GM12878 (cell line): ENCODE measurements around the gene FABP6.

Experiments
- CREB1 ChIP-seq: IDR thresholded peaks from 2 replicates; pipeline ENCODE4 v1.6.1; 2012; ENCODE audit warnings: low read depth, mild to moderate bottlenecking, inconsistent platforms
- GABPA ChIP-seq: IDR thresholded peaks from 2 replicates; pipeline ENCODE4 v1.6.1; 2014; ENCODE audit warnings: antibody characterized with exemption, low read depth, mild to moderate bottlenecking, inconsistent platforms
- KDM1A ChIP-seq: fragments of 200-600 bp; sonication (generic); IDR thresholded peaks from 2 replicates; pipeline ENCODE4 v1.6.1; 2016; ENCODE audit warnings: borderline replicate concordance
- NR2C2 ChIP-seq: IDR thresholded peaks from 2 replicates; pipeline ENCODE4 v1.6.1; 2011; ENCODE audit warnings: borderline replicate concordance, low read depth; ENCODE audit not compliant: control insufficient read depth, insufficient read length
- POLR2A ChIP-seq: IDR thresholded peaks from 2 replicates; pipeline ENCODE4 v1.6.1; 2011; ENCODE audit warnings: low read depth, mild to moderate bottlenecking, low read length
- TAF1 ChIP-seq: IDR thresholded peaks from 2 replicates; pipeline ENCODE4 v1.6.1; 2011; ENCODE audit warnings: mild to moderate bottlenecking, low read depth, low read length, borderline replicate concordance
- TF ChIP-seq, protein P1 (sequence below), 3 experiments: IDR thresholded peaks in 2 of 3; conservative IDR thresholded peaks in 1 of 3; 2 replicates each; pipeline ENCODE4 v1.5.1; 2011; ENCODE audit warnings: low read depth in 3 of 3, low read length in 3 of 3, mild to moderate bottlenecking in 3 of 3, control low read depth in 2 of 3, moderate library complexity in 2 of 3, inconsistent platforms in 1 of 3, mixed read lengths in 1 of 3; ENCODE audit not compliant: control insufficient read depth in 2 of 3, insufficient read depth in 1 of 3; ENCODE audit errors: extremely low read depth in 1 of 3
- TF ChIP-seq, protein P2 (sequence below): fragments of 150-350 bp; IDR thresholded peaks from 2 replicates; pipeline ENCODE4 v1.6.1; 2016; ENCODE audit warnings: low read depth, low read length

- TF ChIP-seq TAF1 (no peak), KDM1A (no peak), NR2C2 (no peak), POLR2A (no peak), GABPA (no peak), CREB1 (no peak)
- TF ChIP-seq, protein P1, sequence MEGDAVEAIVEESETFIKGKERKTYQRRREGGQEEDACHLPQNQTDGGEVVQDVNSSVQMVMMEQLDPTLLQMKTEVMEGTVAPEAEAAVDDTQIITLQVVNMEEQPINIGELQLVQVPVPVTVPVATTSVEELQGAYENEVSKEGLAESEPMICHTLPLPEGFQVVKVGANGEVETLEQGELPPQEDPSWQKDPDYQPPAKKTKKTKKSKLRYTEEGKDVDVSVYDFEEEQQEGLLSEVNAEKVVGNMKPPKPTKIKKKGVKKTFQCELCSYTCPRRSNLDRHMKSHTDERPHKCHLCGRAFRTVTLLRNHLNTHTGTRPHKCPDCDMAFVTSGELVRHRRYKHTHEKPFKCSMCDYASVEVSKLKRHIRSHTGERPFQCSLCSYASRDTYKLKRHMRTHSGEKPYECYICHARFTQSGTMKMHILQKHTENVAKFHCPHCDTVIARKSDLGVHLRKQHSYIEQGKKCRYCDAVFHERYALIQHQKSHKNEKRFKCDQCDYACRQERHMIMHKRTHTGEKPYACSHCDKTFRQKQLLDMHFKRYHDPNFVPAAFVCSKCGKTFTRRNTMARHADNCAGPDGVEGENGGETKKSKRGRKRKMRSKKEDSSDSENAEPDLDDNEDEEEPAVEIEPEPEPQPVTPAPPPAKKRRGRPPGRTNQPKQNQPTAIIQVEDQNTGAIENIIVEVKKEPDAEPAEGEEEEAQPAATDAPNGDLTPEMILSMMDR (IDR thresholded peaks at IDR 0.05 in 2 of 3, conservative IDR thresholded peaks at IDR 0.05 in 1 of 3; ENCODE audit: control insufficient read depth in 2 of 3, extremely low read depth in 1 of 3, insufficient read depth in 1 of 3, low read depth in 3 of 3, low read length in 3 of 3), result no peak
- TF ChIP-seq, protein P2, sequence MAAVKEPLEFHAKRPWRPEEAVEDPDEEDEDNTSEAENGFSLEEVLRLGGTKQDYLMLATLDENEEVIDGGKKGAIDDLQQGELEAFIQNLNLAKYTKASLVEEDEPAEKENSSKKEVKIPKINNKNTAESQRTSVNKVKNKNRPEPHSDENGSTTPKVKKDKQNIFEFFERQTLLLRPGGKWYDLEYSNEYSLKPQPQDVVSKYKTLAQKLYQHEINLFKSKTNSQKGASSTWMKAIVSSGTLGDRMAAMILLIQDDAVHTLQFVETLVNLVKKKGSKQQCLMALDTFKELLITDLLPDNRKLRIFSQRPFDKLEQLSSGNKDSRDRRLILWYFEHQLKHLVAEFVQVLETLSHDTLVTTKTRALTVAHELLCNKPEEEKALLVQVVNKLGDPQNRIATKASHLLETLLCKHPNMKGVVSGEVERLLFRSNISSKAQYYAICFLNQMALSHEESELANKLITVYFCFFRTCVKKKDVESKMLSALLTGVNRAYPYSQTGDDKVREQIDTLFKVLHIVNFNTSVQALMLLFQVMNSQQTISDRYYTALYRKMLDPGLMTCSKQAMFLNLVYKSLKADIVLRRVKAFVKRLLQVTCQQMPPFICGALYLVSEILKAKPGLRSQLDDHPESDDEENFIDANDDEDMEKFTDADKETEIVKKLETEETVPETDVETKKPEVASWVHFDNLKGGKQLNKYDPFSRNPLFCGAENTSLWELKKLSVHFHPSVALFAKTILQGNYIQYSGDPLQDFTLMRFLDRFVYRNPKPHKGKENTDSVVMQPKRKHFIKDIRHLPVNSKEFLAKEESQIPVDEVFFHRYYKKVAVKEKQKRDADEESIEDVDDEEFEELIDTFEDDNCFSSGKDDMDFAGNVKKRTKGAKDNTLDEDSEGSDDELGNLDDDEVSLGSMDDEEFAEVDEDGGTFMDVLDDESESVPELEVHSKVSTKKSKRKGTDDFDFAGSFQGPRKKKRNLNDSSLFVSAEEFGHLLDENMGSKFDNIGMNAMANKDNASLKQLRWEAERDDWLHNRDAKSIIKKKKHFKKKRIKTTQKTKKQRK, result no peak
These were observed 52.0 kb downstream of the FABP6 start for GRCh38 chr5:160281275-160281674.
